NCI-H2196 (cell line): Measurements from ENCODE around the gene PARD6A.

Experiments
- DNase-seq: peaks from one replicate; lab custom pipeline; 2025; ENCODE audit not compliant: unreplicated experiment; lab: John Stamatoyannopoulos, UW

PARD6A gene

GRCh38 chr16:67660564-67661028 is at the start of gene PARD6A:
TSS of gene PARD6A (plus strand) at chr16:67660960. CDS start at chr16:67661039, 79 bp downstream.
- peak; percentile 93 for DNase-seq

DNA sequence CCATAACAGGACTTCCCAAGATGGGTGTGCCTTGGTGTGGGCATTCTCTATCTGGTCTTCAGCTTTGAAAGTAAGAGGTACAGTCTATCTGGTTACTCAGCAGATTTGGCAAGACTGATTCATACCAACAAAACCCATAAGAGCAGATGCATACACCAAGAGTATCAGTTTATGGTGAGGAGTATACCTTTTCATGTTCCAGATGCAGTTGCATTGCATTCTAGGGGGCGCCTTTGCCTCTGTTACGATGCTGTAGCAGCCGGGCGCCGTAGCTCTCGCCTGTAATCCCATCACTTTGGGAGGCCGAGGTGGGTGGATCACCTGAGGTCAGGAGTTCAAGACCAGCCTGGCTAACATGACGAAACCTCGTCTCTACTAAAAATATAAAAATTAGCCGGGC is 47.0 kb upstream of the PARD6A start:
- no peak for DNase-seq

DNA sequence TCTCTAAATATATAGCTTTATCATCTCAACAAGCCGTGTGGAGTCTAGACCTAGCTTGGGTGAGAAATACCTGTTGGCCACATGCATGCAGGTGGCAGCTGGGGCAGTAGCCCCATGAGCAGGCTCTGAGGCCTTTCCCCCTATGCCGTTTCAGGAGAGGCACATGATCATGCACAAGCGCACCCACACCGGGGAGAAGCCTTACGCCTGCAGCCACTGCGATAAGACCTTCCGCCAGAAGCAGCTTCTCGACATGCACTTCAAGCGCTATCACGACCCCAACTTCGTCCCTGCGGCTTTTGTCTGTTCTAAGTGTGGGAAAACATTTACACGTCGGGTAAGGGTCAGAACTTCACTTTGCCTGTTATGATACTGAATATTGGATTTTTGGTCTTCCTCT is 32.5 kb upstream of the PARD6A start:
- DNase-seq: no peak

DNA sequence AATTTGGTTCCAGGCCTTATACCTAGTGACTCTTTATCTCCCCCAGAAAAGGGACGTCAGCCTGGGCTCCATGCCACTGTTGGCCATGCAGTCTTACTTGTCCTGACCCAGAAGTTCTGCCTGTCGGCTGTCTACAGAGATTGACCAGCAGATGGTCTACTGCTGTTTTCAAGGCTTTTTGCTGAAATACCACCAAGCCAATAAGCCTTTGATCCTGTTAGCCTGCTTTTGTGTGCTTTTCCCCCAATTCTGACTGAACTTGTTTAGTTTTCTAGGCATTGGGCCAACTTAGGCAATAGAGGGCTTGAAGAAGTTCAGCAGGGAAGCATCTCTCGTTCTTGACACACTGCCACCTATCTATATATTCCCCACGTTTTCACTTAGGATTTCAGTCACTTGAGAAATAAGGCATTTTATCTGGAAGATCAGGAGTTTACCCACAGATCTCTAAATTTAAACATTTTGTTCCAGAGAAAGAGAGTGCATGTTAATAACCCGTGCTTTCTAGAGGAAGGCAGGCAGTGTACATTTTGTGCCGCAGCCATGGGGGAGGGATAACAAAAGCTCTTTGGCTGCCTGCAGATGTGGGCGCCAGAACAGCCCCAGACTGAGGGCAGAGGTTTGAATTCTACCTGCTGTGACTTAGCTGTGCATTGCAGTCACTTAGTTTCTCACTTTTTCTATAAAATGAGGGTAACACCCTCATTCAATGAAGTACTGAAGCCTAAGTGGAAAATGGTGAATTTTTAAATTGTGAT is 28.2 kb upstream of the PARD6A start:
- DNase-seq: no peak

DNA sequence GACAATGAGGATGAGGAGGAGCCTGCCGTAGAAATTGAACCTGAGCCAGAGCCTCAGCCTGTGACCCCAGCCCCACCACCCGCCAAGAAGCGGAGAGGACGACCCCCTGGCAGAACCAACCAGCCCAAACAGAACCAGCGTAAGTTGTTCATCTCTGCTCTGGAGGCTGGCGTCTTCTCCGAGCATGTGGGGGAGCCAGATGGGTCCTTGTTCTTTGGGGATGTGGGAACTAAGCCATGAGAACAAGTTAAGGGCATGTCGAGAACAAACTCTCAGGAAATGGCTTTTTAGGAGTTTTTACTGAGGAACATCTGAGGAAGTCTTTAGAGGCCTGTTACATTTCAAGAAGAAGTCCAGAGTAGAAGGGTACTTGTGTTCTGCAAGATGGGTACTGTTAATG is 24.0 kb upstream of the PARD6A start:
- no peak for DNase-seq

GRCh38 chr16:67637625-67638024 is 23.1 kb upstream of the PARD6A start:
- DNase-seq: no peak

GRCh38 chr16:67641779-67642708 is 18.7 kb upstream of the PARD6A start:
- peak; percentile 65 for DNase-seq

DNA sequence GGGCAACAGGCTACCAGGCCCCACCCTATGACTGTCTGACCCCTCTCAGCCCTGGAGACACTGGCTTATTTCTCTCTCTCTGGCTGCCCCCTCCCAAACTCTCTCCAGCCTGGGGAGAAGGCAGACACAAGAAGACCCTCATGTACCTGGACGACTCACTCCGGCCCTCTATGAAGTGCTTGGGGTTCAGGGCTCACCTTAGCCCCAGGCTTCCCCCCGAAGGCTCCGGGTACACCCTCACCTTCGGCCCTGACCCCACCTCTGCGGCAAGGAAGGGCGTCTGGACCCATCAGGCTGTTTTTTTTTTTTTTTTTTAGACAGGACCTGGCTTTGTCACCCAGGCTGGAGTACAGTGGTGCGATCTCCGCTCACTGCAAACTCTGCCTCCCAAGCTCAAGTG is 16.7 kb upstream of the PARD6A start:
- DNase-seq: no peak

DNA sequence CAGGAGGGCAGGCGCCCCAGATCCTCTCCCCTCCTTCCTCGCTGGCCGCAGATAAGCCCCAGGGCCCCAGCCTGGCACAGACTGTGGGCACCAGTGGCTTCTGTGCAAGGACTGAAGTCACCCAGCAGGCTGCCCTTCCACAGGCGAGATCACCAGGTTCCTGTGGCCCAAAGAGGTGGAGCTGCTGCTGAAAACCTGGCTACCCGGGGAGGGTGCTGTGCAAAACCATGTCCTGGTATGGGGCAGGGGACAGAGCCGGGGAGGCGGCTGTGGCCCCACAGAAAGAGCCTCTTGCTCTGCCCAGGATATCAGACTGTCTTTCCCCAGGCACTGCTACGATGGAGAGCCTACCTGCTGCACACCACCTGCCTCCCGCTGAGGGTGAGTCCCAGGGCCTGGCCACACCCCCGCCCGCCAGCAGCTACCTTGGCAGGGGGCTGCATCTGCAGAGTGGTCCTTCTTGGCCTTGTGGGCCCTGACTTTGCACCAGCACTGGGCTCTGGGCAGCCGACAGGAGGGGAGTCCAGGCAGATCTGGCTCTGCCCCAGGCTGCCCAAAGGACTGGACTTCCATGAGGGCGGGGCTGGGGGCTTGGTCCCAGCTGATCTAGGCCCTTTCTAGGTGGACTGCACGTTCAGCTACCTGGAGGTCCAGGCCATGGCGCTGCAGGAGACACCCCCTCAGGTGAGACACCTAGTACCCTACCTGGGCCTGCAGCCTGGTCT is 15.2 kb upstream of the PARD6A start:
- no peak for DNase-seq

DNA sequence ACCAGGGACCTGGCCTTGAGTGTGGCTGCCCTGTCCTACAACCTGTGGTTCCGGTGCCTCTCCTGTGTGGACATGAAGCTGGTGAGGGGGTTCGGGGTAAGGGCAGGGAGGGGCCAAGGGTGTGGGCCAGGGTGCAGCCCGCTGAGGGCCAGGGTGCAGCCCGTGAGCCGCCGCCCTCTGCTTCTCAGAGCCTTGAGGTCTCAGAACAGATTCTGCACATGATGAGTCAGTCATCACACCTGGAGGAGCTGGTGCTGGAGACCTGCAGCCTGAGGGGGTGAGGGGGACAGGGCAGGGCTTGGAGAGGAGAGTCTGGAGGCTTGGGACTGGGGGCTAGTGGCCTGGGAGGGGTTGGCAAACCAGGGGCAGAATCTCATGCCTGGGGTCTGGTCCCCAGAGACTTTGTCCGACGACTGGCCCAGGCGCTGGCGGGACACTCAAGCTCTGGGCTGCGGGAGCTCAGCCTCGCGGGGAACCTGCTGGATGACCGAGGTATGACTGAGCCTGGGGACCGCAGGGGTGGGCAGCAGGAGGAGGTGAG is 13.6 kb upstream of the PARD6A start:
- DNase-seq: no peak

DNA sequence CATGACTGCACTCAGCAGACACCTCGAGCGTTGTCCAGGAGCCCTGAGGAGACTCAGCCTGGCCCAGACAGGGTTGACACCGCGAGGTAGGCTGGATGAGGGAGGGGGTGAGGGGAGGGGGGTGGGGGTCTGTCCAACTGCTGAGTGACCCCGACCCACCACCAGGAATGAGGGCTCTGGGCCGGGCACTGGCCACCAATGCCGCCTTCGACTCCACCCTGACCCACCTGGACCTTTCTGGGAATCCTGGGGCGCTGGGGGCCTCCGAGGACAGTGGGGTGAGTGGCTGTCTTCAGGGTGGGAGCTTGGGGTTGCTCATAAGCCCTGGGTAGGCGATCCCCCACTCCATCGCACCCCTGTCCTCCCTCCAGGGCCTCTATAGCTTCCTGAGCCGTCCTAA is 13.1 kb upstream of the PARD6A start:
- DNase-seq: no peak

GRCh38 chr16:67648088-67648763 is 12.5 kb upstream of the PARD6A start:
- DNase-seq: no peak

- no peak for DNase-seq
These were observed 11.9 kb upstream of the PARD6A start for GRCh38 chr16:67648764-67649407.

DNA sequence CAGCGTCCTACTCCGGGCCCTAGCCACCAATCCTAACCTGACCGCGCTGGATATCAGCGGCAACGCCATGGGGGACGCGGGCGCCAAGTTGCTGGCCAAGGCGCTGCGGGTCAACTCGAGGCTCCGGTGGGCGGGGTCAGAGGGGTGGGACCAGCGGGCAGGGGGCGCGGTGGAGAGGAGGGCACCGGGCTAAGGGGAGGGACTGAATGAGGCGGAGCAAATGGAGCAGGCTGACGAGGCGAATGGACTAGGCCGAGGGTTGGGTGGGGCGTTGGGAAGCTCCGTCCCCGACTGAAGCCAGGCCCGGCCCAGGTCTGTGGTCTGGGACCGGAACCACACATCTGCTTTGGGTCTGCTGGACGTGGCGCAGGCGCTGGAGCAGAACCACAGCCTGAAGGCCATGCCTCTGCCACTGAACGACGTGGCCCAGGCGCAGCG is 11.2 kb upstream of the PARD6A start:
- DNase-seq: no peak

- DNase-seq: no peak
These were observed 10.7 kb upstream of the PARD6A start for GRCh38 chr16:67650023-67650422.

DNA sequence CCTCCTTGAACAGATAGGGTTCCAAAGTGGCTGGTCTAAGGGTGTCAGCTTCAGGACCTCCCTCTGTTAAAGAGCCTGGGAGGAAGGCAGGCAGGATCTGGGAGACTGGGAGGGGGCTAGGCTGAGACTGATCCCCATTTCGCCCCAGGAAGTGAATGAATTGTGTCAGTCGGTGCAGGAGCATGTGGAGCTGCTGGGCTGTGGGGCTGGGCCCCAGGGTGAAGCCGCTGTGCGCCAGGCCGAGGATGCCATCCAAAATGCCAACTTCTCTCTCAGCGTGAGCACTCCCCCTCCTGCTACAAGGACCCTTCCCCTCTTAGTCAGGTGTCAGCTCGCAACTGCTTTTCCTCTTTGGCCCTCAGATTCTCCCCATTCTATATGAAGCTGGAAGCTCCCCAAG is 9.7 kb upstream of the PARD6A start:
- no peak for DNase-seq

GRCh38 chr16:67651847-67652246 is 8.9 kb upstream of the PARD6A start:
- no peak for DNase-seq

DNA sequence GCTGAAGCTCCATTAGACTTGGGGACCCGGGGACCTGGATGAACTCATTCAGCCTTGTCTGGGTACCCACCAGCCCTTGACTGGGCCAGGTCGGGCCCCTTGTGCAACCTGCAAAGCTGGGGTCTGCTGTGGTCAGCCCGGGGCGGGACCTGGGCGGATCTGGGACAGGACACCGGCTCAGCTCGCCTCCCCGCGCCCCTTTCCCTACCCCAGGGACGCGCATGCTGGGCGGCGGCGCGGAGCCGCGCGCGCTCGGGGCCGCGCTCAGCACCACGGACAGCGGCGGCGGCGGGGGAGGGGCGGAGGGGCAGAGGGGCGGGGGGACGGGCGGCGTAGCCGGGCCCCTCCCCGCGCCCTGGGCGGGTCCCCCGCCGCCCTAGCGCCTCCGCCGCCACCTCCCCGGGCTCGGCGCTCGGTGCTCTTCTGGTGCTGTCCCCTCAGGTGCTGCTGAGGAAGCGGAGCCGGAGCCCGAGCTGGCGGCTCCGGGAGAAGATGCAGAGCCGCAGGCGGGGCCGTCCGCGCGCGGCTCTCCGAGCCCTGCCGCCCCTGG is 8.1 kb upstream of the PARD6A start:
- no peak for DNase-seq

GRCh38 chr16:67653128-67653788 is 7.5 kb upstream of the PARD6A start:
- no peak for DNase-seq
